ENCODE results near the gene UMODL1. TPM values are rescaled to one million over a fixed set of nuclear protein-coding genes. Genes with fewer than 3 reads are reported as not detected.

Gene UMODL1
- total RNA-seq, 1 experiment from 2014 or later = not detected

GRCh38 chr21:42122398-42122797 is 51.3 kb downstream of the UMODL1 start:
- H3K36me3 Mint-ChIP-seq (ENCODE audit: insufficient read depth in 1 of 3, low read depth in 3 of 3) = no peaks in the 10 kb centered on the region; a peak in 1 of 7 replicates
- H3K14ac ChIP-seq (ENCODE audit: insufficient read depth, low read length) = no peak overlapping the region
- no peak for TF ChIP-seq CTCF (conservative IDR thresholded peaks at IDR 0.05)
- no peak overlapping the region for H3T11ph ChIP-seq (ENCODE audit: low read length)
- no peak overlapping the region for H2BK5ac ChIP-seq (ENCODE audit: insufficient read length, low read length)
- no peaks in the 10 kb centered on the region for H3K9me3 Mint-ChIP-seq
- H3K27ac ChIP-seq (ENCODE audit: insufficient read length, low read depth, low read length) = no peak overlapping the region
- H3K4me1 Mint-ChIP-seq = peaks cover 23 to 26% of the 10 kb centered on the region in 2 experiments
- no peaks in the 10 kb centered on the region for H3K23me2 ChIP-seq (ENCODE audit: insufficient read length, low read depth, low read length, poor library complexity, severe bottlenecking)
- no peaks in the 10 kb centered on the region for H3K27me3 ChIP-seq (ENCODE audit: insufficient read depth, low read length)
- H3K9me3 ChIP-seq (ENCODE audit: control insufficient read depth, low read depth, low read length) = no peaks in the 10 kb centered on the region
- no peaks in the 10 kb centered on the region for H3K79me1 ChIP-seq (ENCODE audit: insufficient read depth, low read depth, low read length, poor library complexity, severe bottlenecking)
- H3K4ac ChIP-seq (ENCODE audit: low read depth, low read length) = no peak overlapping the region
- H2BK120ac ChIP-seq (ENCODE audit: low read depth, low read length, poor library complexity, severe bottlenecking) = no peak overlapping the region
- H4K20me1 ChIP-seq (ENCODE audit: control insufficient read depth, insufficient read depth, insufficient read length) = no peaks in the 10 kb centered on the region
- no peak overlapping the region for H3K4me3 Mint-ChIP-seq
- no peak for DNase-seq
- no peak overlapping the region for H4K8ac ChIP-seq (replicated peaks; ENCODE audit: insufficient read length, low read depth, low read length)
- H3K18ac ChIP-seq (ENCODE audit: insufficient read length, low read depth, low read length) = no peak overlapping the region
- peaks cover 14% of the 10 kb centered on the region for H3K27me3 Mint-ChIP-seq (ENCODE audit: low read depth)
- no peaks in the 10 kb centered on the region for H3K79me2 ChIP-seq (ENCODE audit: insufficient read depth, low read length)
- H4K91ac ChIP-seq (ENCODE audit: insufficient read length, low read depth, low read length) = no peak overlapping the region
- no CpG with 5 or more reads among the region's 13 CpGs for WGBS (ENCODE audit: extremely low coverage, insufficient read length, low lambda C conversion rate)
- H2AK5ac ChIP-seq (ENCODE audit: insufficient read length, low read length) = no peak overlapping the region
- no peak overlapping the region for H2AFZ ChIP-seq (ENCODE audit: low read length)
- no peak overlapping the region for H4K5ac ChIP-seq (ENCODE audit: insufficient read length, low read depth, low read length)
- H3K56ac ChIP-seq (ENCODE audit: insufficient read length, low read depth, low read length) = no peak overlapping the region
- no peak overlapping the region for H3K23ac ChIP-seq (ENCODE audit: insufficient read length, low read depth, low read length)
- H3K4me1 ChIP-seq (ENCODE audit: insufficient read depth, low read length) = no peaks in the 10 kb centered on the region; the same call in 1 of the 2 replicates
- H2BK12ac ChIP-seq (ENCODE audit: insufficient read length, low read depth, low read length) = no peak overlapping the region
- H2BK20ac ChIP-seq (ENCODE audit: low read depth, low read length, poor library complexity, severe bottlenecking) = no peak overlapping the region
- no peak overlapping the region for H3K9ac ChIP-seq (ENCODE audit: extremely low read depth, insufficient read length, low read length)
- H3K27ac Mint-ChIP-seq = no peak overlapping the region; a peak in 1 of 7 replicates
- no peak overlapping the region for H2BK15ac ChIP-seq (ENCODE audit: low read depth, low read length)
- no peak overlapping the region for H3K4me2 ChIP-seq (ENCODE audit: insufficient read depth, insufficient read length, low read length)
